GM23248 (cell line): ENCODE results near the gene GPR33. TPM values are rescaled to one million over a fixed set of nuclear protein-coding genes. Genes with fewer than 3 reads are reported as not detected.

Source experiments
- DNase-seq: peaks from one replicate; pipeline ENCODE4 v3.0.0-alpha.2; 2015
- H2AFZ ChIP-seq: fragments of 200-600 bp; sonication (generic); 2 replicates; pipeline ENCODE4 v1.6.1; 2016; ENCODE audit warnings: antibody characterized with exemption
- H3F3A ChIP-seq: fragments of 200-600 bp; sonication (generic); 2 replicates; pipeline ENCODE4 v1.6.1; 2016; ENCODE audit warnings: mild to moderate bottlenecking, antibody characterized with exemption, mixed run types; ENCODE audit not compliant: insufficient read depth
- H3K27ac ChIP-seq: fragments of 200-600 bp; sonication (generic); 2 replicates; pipeline ENCODE4 v1.5.1; 2016; ENCODE audit warnings: mild to moderate bottlenecking
- H3K27me3 ChIP-seq: fragments of 200-600 bp; sonication (generic); replicated peaks from 2 replicates; pipeline ENCODE4 v1.6.1; 2016; ENCODE audit warnings: mild to moderate bottlenecking; ENCODE audit not compliant: insufficient read depth
- H3K36me3 ChIP-seq: fragments of 200-600 bp; sonication (generic); 2 replicates; pipeline ENCODE4 v1.6.1; 2016; ENCODE audit warnings: low read depth, mild to moderate bottlenecking
- H3K4me1 ChIP-seq: fragments of 200-600 bp; sonication (generic); 2 replicates; pipeline ENCODE4 v1.6.1; 2016; ENCODE audit warnings: mild to moderate bottlenecking; ENCODE audit not compliant: insufficient read depth
- H3K4me2 ChIP-seq: fragments of 200-600 bp; sonication (generic); one replicate; pipeline ENCODE4 v1.6.1; 2016; ENCODE audit warnings: mild to moderate bottlenecking; ENCODE audit not compliant: unreplicated experiment
- H3K4me3 ChIP-seq: fragments of 200-600 bp; sonication (generic); 2 replicates; pipeline ENCODE4 v1.5.1; 2016; ENCODE audit warnings: mild to moderate bottlenecking
- H3K79me2 ChIP-seq: fragments of 200-600 bp; sonication (generic); 2 replicates; pipeline ENCODE4 v1.6.1; 2016; ENCODE audit warnings: mild to moderate bottlenecking; ENCODE audit not compliant: insufficient read depth
- H3K9ac ChIP-seq: fragments of 200-600 bp; sonication (generic); 2 replicates; pipeline ENCODE4 v1.6.1; 2016; ENCODE audit warnings: mild to moderate bottlenecking
- H3K9me2 ChIP-seq: fragments of 200-600 bp; sonication (generic); 2 replicates; pipeline ENCODE4 v1.6.1; 2016; ENCODE audit warnings: mixed run types, mild to moderate bottlenecking, moderate library complexity; ENCODE audit not compliant: insufficient read depth
- H3K9me3 ChIP-seq: fragments of 200-600 bp; sonication (generic); one replicate; pipeline ENCODE4 v1.6.1; 2017; ENCODE audit warnings: low read depth
- H4K20me1 ChIP-seq: fragments of 200-600 bp; sonication (generic); 2 replicates; pipeline ENCODE4 v1.6.0; 2016; ENCODE audit not compliant: insufficient read depth
- EZH2 ChIP-seq: fragments of 200-600 bp; sonication (generic); IDR thresholded peaks from 2 replicates; pipeline ENCODE4 v1.6.1; 2018; ENCODE audit warnings: antibody characterized with exemption, mild to moderate bottlenecking; ENCODE audit not compliant: insufficient read depth, poor library complexity, severe bottlenecking
- EZH2phosphoT487 ChIP-seq: fragments of 200-600 bp; sonication (generic); IDR thresholded peaks from 2 replicates; pipeline ENCODE4 v1.6.1; 2018; ENCODE audit warnings: antibody characterized with exemption, moderate library complexity, mild to moderate bottlenecking, low read depth; ENCODE audit not compliant: insufficient read depth
- WGBS, 2 experiments: methylation state at CpG; one replicate each; pipeline ENCODE4 v1.1.6; 2015 to 2017; ENCODE audit warnings: low lambda C conversion rate in 2 of 2, low coverage in 1 of 2; ENCODE audit errors: missing lambda C conversion rate in 2 of 2; 5-methylcytosine and 5-hydroxymethylcytosine counted together
- in situ Hi-C: fragments of 300-500 bp; cut with MboI; formaldehyde crosslinking; loops from 2 replicates; pipeline ENCODE4 v1.15.0; 2020
- polyA plus RNA-seq: library from polyadenylated mRNA; unstranded; fragments of >200 nt; fragmentation: Nextera tagmentation; extraction: Ambion mirVana; gene quantifications from 2 replicates; pipeline ENCODE4 v1.2.1, GENCODE V29; 2016
- total RNA-seq: library from RNA; depleted of rRNA; stranded (reverse); fragments of >200 nt; shearing (Covaris generic); gene quantifications from 2 replicates; pipeline ENCODE4 v1.2.3, GENCODE V29; 2014

GPR33 gene
- total and polyA plus RNA-seq, 2 experiments from 2014 or later: not detected

GRCh38 chr14:31486764-31487163 lies 1.1 kb downstream of the GPR33 start:
- Histone ChIP-seq H3K79me2 (no peaks in the 10 kb centered on the region), H3K27me3 (no peaks in the 10 kb centered on the region), H3K9me2 (no peaks in the 10 kb centered on the region), H3K4me1 (no peaks in the 10 kb centered on the region), H3K27ac (no peak overlapping the region), H4K20me1 (no peaks in the 10 kb centered on the region), H3K4me3 (no peak overlapping the region), H3K36me3 (no peaks in the 10 kb centered on the region), H3K9ac (no peak overlapping the region), H3K4me2 (no peak overlapping the region), H2AFZ (no peak overlapping the region), H3F3A (no peaks in the 10 kb centered on the region), H3K9me3 (no peaks in the 10 kb centered on the region)
- DNase-seq: no peak
- in situ Hi-C loops: no loop called here
- 56 to 67% methylated on average over 2 of the region's 2 CpGs for WGBS, 2 experiments
- TF ChIP-seq EZH2phosphoT487: no peak
- TF ChIP-seq EZH2: no peak

- in situ Hi-C loops: no loop called here
- Histone ChIP-seq H3K9ac (no peak overlapping the region), H3K27ac (no peak overlapping the region), H3K9me3 (no peaks in the 10 kb centered on the region), H4K20me1 (no peaks in the 10 kb centered on the region), H3K4me2 (no peak overlapping the region), H3K79me2 (no peaks in the 10 kb centered on the region), H3K27me3 (no peaks in the 10 kb centered on the region), H3K36me3 (no peaks in the 10 kb centered on the region), H3K9me2 (no peaks in the 10 kb centered on the region), H3K4me1 (no peaks in the 10 kb centered on the region), H2AFZ (no peak overlapping the region), H3F3A (no peaks in the 10 kb centered on the region), H3K4me3 (no peak overlapping the region)
- DNase-seq: no peak
- TF ChIP-seq EZH2: no peak
- TF ChIP-seq EZH2phosphoT487: no peak
- 69 to 76% methylated on average over 3 of the region's 3 CpGs for WGBS, 2 experiments
These were observed 3.1 kb downstream of the GPR33 start for GRCh38 chr14:31484754-31485153.

DNA sequence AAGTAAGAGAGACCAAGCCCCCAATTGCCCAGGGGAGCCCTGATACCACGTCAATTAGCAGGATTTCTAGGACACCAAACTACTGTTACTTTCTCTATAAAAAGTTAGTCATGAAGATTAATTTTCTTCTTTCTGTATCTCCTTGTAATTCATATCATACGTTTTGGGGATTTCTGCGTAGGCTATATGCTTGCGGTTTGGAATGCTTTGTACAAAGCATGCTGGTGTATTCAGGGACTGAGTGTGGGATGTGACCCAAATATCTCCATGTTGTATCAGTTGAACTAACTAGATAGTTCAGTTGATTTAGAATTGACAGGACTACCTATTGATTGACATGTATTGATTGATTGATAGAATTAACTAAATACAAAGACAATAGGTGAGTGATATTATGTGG lies 7.7 kb downstream of the GPR33 start:
- H3K4me3 ChIP-seq: no peak overlapping the region
- in situ Hi-C loops: no loop called here
- no peak overlapping the region for H2AFZ ChIP-seq
- no peaks in the 10 kb centered on the region for H3K4me1 ChIP-seq
- no peak for DNase-seq
- no peaks in the 10 kb centered on the region for H3K9me2 ChIP-seq
- TF ChIP-seq EZH2 (no peak), EZH2phosphoT487 (no peak)
- no peaks in the 10 kb centered on the region for H3F3A ChIP-seq
- no peaks in the 10 kb centered on the region for H3K27me3 ChIP-seq
- H3K4me2 ChIP-seq: no peak overlapping the region
- H4K20me1 ChIP-seq: no peaks in the 10 kb centered on the region
- 49 to 51% methylated on average over 4 of the region's 4 CpGs for WGBS, 2 experiments
- no peak overlapping the region for H3K9ac ChIP-seq
- H3K79me2 ChIP-seq: no peaks in the 10 kb centered on the region
- H3K27ac ChIP-seq: no peak overlapping the region
- H3K9me3 ChIP-seq: no peaks in the 10 kb centered on the region
- H3K36me3 ChIP-seq: no peaks in the 10 kb centered on the region

GRCh38 chr14:31479027-31479426 lies 8.8 kb downstream of the GPR33 start:
- H3K4me3 ChIP-seq: no peak overlapping the region
- in situ Hi-C loops: no loop called here
- no peaks in the 10 kb centered on the region for H3K9me2 ChIP-seq
- TF ChIP-seq EZH2: no peak
- TF ChIP-seq EZH2phosphoT487: no peak
- WGBS, 2 experiments: 57 to 66% methylated on average over 3 of the region's 3 CpGs
- no peak overlapping the region for H2AFZ ChIP-seq
- H3K4me2 ChIP-seq: no peak overlapping the region
- H3F3A ChIP-seq: no peaks in the 10 kb centered on the region
- no peaks in the 10 kb centered on the region for H3K27me3 ChIP-seq
- H3K4me1 ChIP-seq: no peaks in the 10 kb centered on the region
- DNase-seq: no peak
- no peaks in the 10 kb centered on the region for H3K36me3 ChIP-seq
- H4K20me1 ChIP-seq: no peaks in the 10 kb centered on the region
- H3K79me2 ChIP-seq: no peaks in the 10 kb centered on the region
- no peak overlapping the region for H3K9ac ChIP-seq
- no peak overlapping the region for H3K27ac ChIP-seq
- no peaks in the 10 kb centered on the region for H3K9me3 ChIP-seq

DNA sequence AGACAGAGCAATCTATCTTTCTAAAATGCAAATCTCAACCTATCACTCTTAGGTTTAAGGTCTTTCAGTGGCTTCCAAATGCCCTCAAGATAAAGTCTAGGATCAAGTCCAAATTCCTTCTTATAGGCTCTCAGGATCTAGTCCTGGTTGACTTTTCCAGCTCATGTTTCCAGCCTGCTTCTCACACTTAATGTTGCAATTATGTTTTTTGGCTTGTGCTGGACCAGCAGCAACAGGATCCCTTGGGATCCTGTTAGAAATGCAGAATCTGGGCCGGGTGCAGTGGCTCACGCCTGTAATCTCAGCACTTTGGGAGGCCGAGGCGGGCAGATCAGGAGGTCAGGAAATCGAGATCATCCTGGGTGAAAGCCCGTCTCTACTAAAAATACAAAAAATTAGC lies 10.6 kb downstream of the GPR33 start:
- H3K9me2 ChIP-seq: no peaks in the 10 kb centered on the region

More for the DNA sequence above, 10.6 kb downstream of the GPR33 start:
- DNase-seq: no peak
- no peaks in the 10 kb centered on the region for H4K20me1 ChIP-seq
- H3K4me2 ChIP-seq: no peak overlapping the region
- H3K27me3 ChIP-seq: no peaks in the 10 kb centered on the region
- H3K9ac ChIP-seq: no peak overlapping the region
- H3F3A ChIP-seq: no peaks in the 10 kb centered on the region
- in situ Hi-C loops: no loop called here
- WGBS, 2 experiments: 75% methylated on average over 6 of the region's 6 CpGs
- no peak for TF ChIP-seq EZH2
- TF ChIP-seq EZH2phosphoT487: no peak
- no peak overlapping the region for H3K27ac ChIP-seq
- H3K9me3 ChIP-seq: no peaks in the 10 kb centered on the region
- no peaks in the 10 kb centered on the region for H3K4me1 ChIP-seq
- no peaks in the 10 kb centered on the region for H3K36me3 ChIP-seq
- H3K79me2 ChIP-seq: no peaks in the 10 kb centered on the region
- H2AFZ ChIP-seq: no peak overlapping the region
- no peak overlapping the region for H3K4me3 ChIP-seq
